ENCODE results near the gene CDKN2B. TPM values are rescaled to one million over a fixed set of nuclear protein-coding genes. Genes with fewer than 3 reads are reported as not detected.
A peak's percentile ranks its signal among the peaks of the same experiment; 100 is the strongest.

The CDKN2B gene
- total and polyA plus RNA-seq, 2 donors (not counting 3 experiments of a cell fraction or from before 2014, with no cell fraction given): 1.6 to 2.1 TPM

DNA sequence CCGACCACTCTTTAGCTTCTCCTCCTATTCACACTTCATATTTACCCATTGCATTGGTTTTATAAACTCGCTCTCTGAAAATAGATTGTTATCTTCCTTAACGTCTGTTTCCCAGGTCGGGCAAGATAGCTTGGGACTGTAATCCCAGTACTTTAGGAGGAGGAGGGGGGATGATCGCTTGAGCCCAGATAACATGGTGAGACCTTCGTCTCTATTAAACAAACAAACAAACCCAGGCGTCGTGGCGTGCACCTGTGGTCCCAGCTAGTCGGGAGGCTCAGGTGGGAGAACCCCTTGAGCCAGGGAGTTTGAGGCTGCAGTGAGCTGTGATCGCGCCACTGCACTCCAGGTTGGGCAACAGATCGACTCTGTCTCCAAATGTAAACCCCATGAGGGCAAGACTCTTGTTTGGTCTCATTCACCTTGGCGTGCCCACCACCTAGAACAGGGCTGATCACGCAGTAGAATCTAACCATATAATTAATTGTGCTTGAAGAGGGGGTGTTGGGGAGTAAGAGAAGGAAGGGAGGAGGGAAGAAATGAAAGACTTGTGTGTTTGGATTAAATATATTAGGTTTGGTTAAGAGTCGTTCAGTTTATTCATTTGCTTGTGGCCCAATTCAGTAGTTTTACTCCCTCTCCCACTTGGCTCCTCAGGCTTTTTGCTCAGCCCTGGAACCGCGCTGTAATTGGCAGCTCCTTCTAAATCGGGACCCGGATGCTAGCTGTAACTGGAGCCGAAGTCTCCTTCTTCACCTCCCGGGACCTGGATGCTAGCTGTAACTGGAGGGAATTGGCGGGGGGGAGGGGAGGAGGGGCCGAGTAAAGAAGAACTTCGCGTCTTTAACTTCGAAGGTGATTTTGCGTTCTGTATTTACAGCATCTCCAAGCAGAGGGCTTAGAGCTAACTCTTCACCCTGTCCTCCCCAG, 39.8 kb downstream of the CDKN2B start:
- BruUV-seq (replicated peaks): no TSS peak
- no peak for FAIRE-seq

More for the DNA sequence above, 39.8 kb downstream of the CDKN2B start:
- H3K4me3 ChIP-seq (replicated peaks in 1 of 3; ENCODE audit: insufficient read depth in 1 of 3, low read depth in 1 of 3, low read length in 3 of 3): no peak overlapping the region
- ChIA-PET CTCF (interaction anchor here (0.9 to 4.7 kb wide), 14 partner anchors 8 to 275 kb away, joined by 3 to 47 read pairs (median 5); partner anchors contain the start of gene CDKN2B), POLR2A (interaction anchor here (0.6 to 0.7 kb wide), 3 partner anchors 54 to 533 kb away, joined by 3 to 11 read pairs (median 6); no protein-coding TSS in a partner anchor)
- H2AFZ ChIP-seq (ENCODE audit: low read depth, low read length): no peak overlapping the region
- no peak for DNase-seq (ENCODE audit: low read depth, low spot score)
- H3K4me1 ChIP-seq (ENCODE audit: control insufficient read depth, extremely low read depth, insufficient read depth, low read length): peaks cover 35% of the 10 kb centered on the region
- no peaks in the 10 kb centered on the region for H3K9me1 ChIP-seq (replicated peaks; ENCODE audit: control insufficient read depth, extremely low read depth, insufficient read depth, low read length)
- H3K36me3 ChIP-seq (ENCODE audit: control insufficient read depth in 2 of 2, extremely low read depth in 1 of 2, insufficient read depth in 2 of 2, low read length in 2 of 2): no peaks in the 10 kb centered on the region
- H3K27ac ChIP-seq (ENCODE audit: insufficient read depth, low read depth, low read length): no peak overlapping the region
- no peaks in the 10 kb centered on the region for H3K79me2 ChIP-seq (ENCODE audit: control insufficient read depth, insufficient read depth, low read length)
- H3K9ac ChIP-seq (replicated peaks; ENCODE audit: extremely low read depth, insufficient read depth, low read length): no peak overlapping the region
- peaks cover 70 to 98% of the 10 kb centered on the region in 2 experiments for H3K27me3 ChIP-seq (ENCODE audit: control insufficient read depth in 2 of 2, insufficient read depth in 2 of 2, low read length in 2 of 2)
- H3K4me2 ChIP-seq (ENCODE audit: insufficient read depth, low read length): no peak overlapping the region
- H4K20me1 ChIP-seq (replicated peaks; ENCODE audit: control insufficient read depth, extremely low read depth, insufficient read depth, low read length): peaks cover 2% of the 10 kb centered on the region
- no peaks in the 10 kb centered on the region for H3K9me3 ChIP-seq (replicated peaks; ENCODE audit: control insufficient read depth, insufficient read depth, low read length)
- TF ChIP-seq EZH2 (IDR thresholded peaks at IDR 0.05; ENCODE audit: borderline replicate concordance, low read depth, low read length, severe bottlenecking) (peak; percentile 79), MYC (IDR thresholded peaks at IDR 0.05; ENCODE audit: low read depth, low read length) (no peak), GATA2 (IDR thresholded peaks at IDR 0.05; ENCODE audit: insufficient read depth, insufficient read length, low read depth, low read length) (peak; percentile 52)
- TF ChIP-seq, protein P1, sequence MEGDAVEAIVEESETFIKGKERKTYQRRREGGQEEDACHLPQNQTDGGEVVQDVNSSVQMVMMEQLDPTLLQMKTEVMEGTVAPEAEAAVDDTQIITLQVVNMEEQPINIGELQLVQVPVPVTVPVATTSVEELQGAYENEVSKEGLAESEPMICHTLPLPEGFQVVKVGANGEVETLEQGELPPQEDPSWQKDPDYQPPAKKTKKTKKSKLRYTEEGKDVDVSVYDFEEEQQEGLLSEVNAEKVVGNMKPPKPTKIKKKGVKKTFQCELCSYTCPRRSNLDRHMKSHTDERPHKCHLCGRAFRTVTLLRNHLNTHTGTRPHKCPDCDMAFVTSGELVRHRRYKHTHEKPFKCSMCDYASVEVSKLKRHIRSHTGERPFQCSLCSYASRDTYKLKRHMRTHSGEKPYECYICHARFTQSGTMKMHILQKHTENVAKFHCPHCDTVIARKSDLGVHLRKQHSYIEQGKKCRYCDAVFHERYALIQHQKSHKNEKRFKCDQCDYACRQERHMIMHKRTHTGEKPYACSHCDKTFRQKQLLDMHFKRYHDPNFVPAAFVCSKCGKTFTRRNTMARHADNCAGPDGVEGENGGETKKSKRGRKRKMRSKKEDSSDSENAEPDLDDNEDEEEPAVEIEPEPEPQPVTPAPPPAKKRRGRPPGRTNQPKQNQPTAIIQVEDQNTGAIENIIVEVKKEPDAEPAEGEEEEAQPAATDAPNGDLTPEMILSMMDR (IDR thresholded peaks at IDR 0.05; ENCODE audit: extremely low read depth in 1 of 2, insufficient read depth in 1 of 2, low read depth in 1 of 2, low read length in 2 of 2): no peak
- intact Hi-C loops (cut with micrococcal nuclease): loop anchor here (2.0 kb wide), 1 partner anchor 40 kb away; the partner anchor contains the start of gene CDKN2B
- dilution Hi-C loops (cut with MboI; ENCODE audit: extremely low pct_ligation_motif_present, low sequenced_read_pairs): no loop called here

Data from endothelial cell of umbilical vein (primary cell).